ENCODE measurements around the gene ACTR2.

DNA sequence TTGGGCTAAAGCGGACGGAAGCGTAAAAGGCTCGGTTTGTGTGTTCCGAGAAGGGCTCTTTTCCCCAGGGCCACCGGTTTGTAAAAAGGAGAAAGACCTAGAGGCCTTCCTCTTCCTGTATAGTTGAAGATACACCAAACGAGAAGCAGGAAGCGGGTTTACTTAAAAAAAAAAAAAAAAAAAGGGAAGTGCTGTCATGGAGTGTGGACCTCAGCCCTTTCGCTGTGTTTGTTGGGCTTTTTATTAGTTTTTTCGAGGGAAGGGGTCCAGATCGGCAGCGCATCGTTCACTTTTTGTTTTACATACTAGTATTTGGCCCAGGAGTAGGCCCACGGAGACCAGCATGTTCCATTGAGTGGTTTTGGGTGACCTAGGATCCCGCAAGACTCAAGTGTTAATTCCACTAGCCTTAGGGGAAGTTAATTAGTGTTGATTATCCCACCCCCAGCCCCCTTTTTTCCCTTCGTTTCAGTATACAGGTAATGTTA lies 676 bp downstream of the ACTR2 start:
- TF ChIP-seq POLR2AphosphoS5 (IDR thresholded peaks at IDR 0.05; ENCODE audit: insufficient read depth in 1 of 2, low read depth in 1 of 2) (no peak), CTCF (IDR thresholded peaks at IDR 0.05) (no peak)
